ENCODE data around the gene ENTPD8. TPM values are rescaled to one million over a fixed set of nuclear protein-coding genes. Genes with fewer than 3 reads are reported as not detected.
"Not testable (repeated sequence)": the region's sequence is repeated elsewhere in the genome, so short reads cannot be mapped to it uniquely, and the experiment has no call there.

Gene ENTPD8
- total and polyA plus RNA-seq, 2 experiments from 2014 or later, result 7.1 to 16.5 TPM

DNA sequence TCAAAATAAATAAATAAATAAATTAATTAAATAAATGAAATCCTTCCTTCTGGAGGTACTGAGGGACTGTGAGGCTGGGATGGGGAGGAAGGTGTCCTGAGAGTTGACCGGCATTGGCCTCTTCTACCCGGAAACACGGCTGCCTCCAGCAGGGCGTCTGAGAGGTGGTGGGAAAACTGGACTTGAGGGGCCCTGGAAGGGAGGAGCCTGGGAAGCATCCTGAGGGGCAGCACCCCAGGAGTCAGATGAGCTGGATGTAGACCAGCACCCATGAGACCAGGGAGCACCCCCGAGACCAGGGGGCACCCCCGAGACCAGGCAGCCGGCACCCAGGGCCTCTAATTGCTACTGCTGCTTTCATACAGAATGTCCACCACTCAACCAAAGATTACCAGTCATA lies 26.7 kb upstream of the ENTPD8 start:
- no peaks in the 10 kb centered on the region for H3K27me3 ChIP-seq
- no peaks in the 10 kb centered on the region for H3K4me1 ChIP-seq (ENCODE audit: insufficient read depth)
- TF ChIP-seq CTCF (IDR thresholded peaks at IDR 0.05; ENCODE audit: poor library complexity), result no peak
- TF ChIP-seq EZH2phosphoT487 (IDR thresholded peaks at IDR 0.05; ENCODE audit: low read depth, severe bottlenecking, unreplicated experiment), result no peak
- no peak for TF ChIP-seq EZH2 (IDR thresholded peaks at IDR 0.05; ENCODE audit: borderline replicate concordance)
- H3K27ac ChIP-seq, result no peak overlapping the region
- no peak overlapping the region for H3K4me2 ChIP-seq
- H2AFZ ChIP-seq, result no peak overlapping the region
- no peak overlapping the region for H3K4me3 ChIP-seq
- no peaks in the 10 kb centered on the region for H3K36me3 ChIP-seq (replicated peaks; ENCODE audit: insufficient read depth, low read depth)
- WGBS (ENCODE audit: low lambda C conversion rate, missing lambda C conversion rate), result 95% methylated on average over 7 of the region's 7 CpGs
- no peaks in the 10 kb centered on the region for H3K9me3 ChIP-seq (ENCODE audit: low read depth)
- no peaks in the 10 kb centered on the region for H3K79me2 ChIP-seq
- no peaks in the 10 kb centered on the region for H4K20me1 ChIP-seq (ENCODE audit: insufficient read depth, poor library complexity, severe bottlenecking)
- DNase-seq (ENCODE audit: low spot score), result no peak
- no peaks in the 10 kb centered on the region for H3K9me2 ChIP-seq (replicated peaks; ENCODE audit: insufficient read depth)

- H2AFZ ChIP-seq, result no peak overlapping the region
- H3K79me2 ChIP-seq, result no peaks in the 10 kb centered on the region
- no peaks in the 10 kb centered on the region for H3K4me1 ChIP-seq (ENCODE audit: insufficient read depth)
- 93% methylated on average over 16 of the region's 16 CpGs for WGBS (ENCODE audit: low lambda C conversion rate, missing lambda C conversion rate)
- no peaks in the 10 kb centered on the region for H3K36me3 ChIP-seq (replicated peaks; ENCODE audit: insufficient read depth, low read depth)
- H3K27me3 ChIP-seq, result no peaks in the 10 kb centered on the region
- H3K9me3 ChIP-seq (ENCODE audit: low read depth), result no peaks in the 10 kb centered on the region
- H3K4me3 ChIP-seq, result no peak overlapping the region
- DNase-seq (ENCODE audit: low spot score), result no peak
- TF ChIP-seq CTCF (IDR thresholded peaks at IDR 0.05; ENCODE audit: poor library complexity) (no peak), EZH2 (IDR thresholded peaks at IDR 0.05; ENCODE audit: borderline replicate concordance) (no peak), EZH2phosphoT487 (IDR thresholded peaks at IDR 0.05; ENCODE audit: low read depth, severe bottlenecking, unreplicated experiment) (no peak)
- H3K27ac ChIP-seq, result no peak overlapping the region
- H3K9me2 ChIP-seq (replicated peaks; ENCODE audit: insufficient read depth), result no peaks in the 10 kb centered on the region
- H4K20me1 ChIP-seq (ENCODE audit: insufficient read depth, poor library complexity, severe bottlenecking), result no peaks in the 10 kb centered on the region
- no peak overlapping the region for H3K4me2 ChIP-seq
Measured at GRCh38 chr9:137467161-137467581, 26.0 kb upstream of the ENTPD8 start.

DNA sequence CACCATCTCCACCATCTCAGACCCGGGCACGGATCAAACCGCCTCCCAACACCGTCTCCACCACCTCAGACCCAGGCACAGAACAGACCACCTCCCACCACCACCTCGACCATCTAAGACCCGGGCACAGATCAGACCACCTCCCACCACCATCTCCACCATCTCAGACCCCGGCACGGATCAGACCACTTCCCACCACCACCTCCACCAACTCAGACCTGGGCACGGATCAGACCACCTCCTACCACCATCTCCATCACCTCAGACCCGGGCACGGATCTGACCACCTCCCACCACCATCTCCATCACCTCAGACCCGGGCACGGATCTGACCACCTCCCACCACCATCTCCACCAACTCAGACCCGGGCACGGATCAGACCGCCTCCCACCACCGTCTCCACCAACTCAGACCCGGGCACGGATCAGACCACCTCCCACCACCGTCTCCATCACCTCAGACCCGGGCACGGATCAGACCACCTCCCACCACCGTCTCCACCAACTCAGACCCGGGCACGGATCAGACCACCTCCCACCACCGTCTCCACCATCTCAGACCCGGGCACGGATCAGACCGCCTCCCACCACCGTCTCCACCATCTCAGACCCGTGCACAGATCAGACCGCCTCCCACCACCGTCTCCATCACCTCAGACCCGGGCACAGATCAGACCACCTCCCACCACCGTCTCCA lies 25.4 kb upstream of the ENTPD8 start:
- 97% methylated on average over 15 of the region's 35 CpGs for WGBS (ENCODE audit: low lambda C conversion rate, missing lambda C conversion rate)
- not testable (repeated sequence) for DNase-seq (ENCODE audit: low spot score); H2AFZ ChIP-seq; H3K9me3 ChIP-seq (ENCODE audit: low read depth); H4K20me1 ChIP-seq (ENCODE audit: insufficient read depth, poor library complexity, severe bottlenecking); H3K4me1 ChIP-seq (ENCODE audit: insufficient read depth); H3K27ac ChIP-seq; H3K27me3 ChIP-seq; H3K4me2 ChIP-seq; H3K36me3 ChIP-seq (replicated peaks; ENCODE audit: insufficient read depth, low read depth); H3K79me2 ChIP-seq; H3K4me3 ChIP-seq; H3K9me2 ChIP-seq (replicated peaks; ENCODE audit: insufficient read depth)

- Histone ChIP-seq H2AFZ (no peak overlapping the region), H3K9me2 (replicated peaks; ENCODE audit: insufficient read depth) (no peaks in the 10 kb centered on the region), H4K20me1 (ENCODE audit: insufficient read depth, poor library complexity, severe bottlenecking) (no peaks in the 10 kb centered on the region), H3K27ac (no peak overlapping the region), H3K9me3 (ENCODE audit: low read depth) (no peaks in the 10 kb centered on the region), H3K4me2 (no peak overlapping the region), H3K79me2 (no peaks in the 10 kb centered on the region), H3K36me3 (replicated peaks; ENCODE audit: insufficient read depth, low read depth) (no peaks in the 10 kb centered on the region), H3K4me3 (no peak overlapping the region), H3K4me1 (ENCODE audit: insufficient read depth) (no peaks in the 10 kb centered on the region), H3K27me3 (no peaks in the 10 kb centered on the region)
- no peak for TF ChIP-seq CTCF (IDR thresholded peaks at IDR 0.05; ENCODE audit: poor library complexity)
- TF ChIP-seq EZH2phosphoT487 (IDR thresholded peaks at IDR 0.05; ENCODE audit: low read depth, severe bottlenecking, unreplicated experiment), result no peak
- no peak for TF ChIP-seq EZH2 (IDR thresholded peaks at IDR 0.05; ENCODE audit: borderline replicate concordance)
- no peak for DNase-seq (ENCODE audit: low spot score)
- WGBS (ENCODE audit: low lambda C conversion rate, missing lambda C conversion rate), result 91% methylated on average over 23 of the region's 23 CpGs
Measured at GRCh38 chr9:137465720-137466388, 24.7 kb upstream of the ENTPD8 start.

Measured in hepatocyte (in vitro differentiated cells).